Immature natural killer cell (primary cell): ENCODE data around the gene DAB2. TPM values are rescaled to one million over a fixed set of nuclear protein-coding genes. Genes with fewer than 3 reads are reported as not detected.

Experiments used
- DNase-seq, 3 donors: peaks; one replicate each; pipeline ENCODE4 v3.0.0; 2022; ENCODE audit warnings: mixed read lengths in 1 of 3
- H3K27ac Mint-ChIP-seq, 6 donors: one replicate each; pipeline ENCODE4 v1.8.0; 2020; ENCODE audit warnings: mixed read lengths in 6 of 6, mild to moderate bottlenecking in 5 of 6, inconsistent platforms in 4 of 6, moderate library complexity in 3 of 6
- H3K27me3 Mint-ChIP-seq, 3 donors: one replicate each; pipeline ENCODE4 v1.8.0; 2020 to 2021; ENCODE audit warnings: low read depth in 3 of 3, mild to moderate bottlenecking in 3 of 3, mixed read lengths in 3 of 3, moderate library complexity in 3 of 3, inconsistent platforms in 1 of 3
- H3K36me3 Mint-ChIP-seq, 3 donors: one replicate each; pipeline ENCODE4 v1.8.0; 2020; ENCODE audit warnings: mixed read lengths in 3 of 3, inconsistent platforms in 2 of 3, mild to moderate bottlenecking in 2 of 3
- H3K4me1 Mint-ChIP-seq, 2 donors: one replicate each; pipeline ENCODE4 v1.8.0; 2020; ENCODE audit warnings: inconsistent platforms in 2 of 2, mild to moderate bottlenecking in 2 of 2, mixed read lengths in 2 of 2, moderate library complexity in 1 of 2
- H3K4me3 Mint-ChIP-seq, 5 donors: one replicate each; pipeline ENCODE4 v1.8.0; 2020; ENCODE audit warnings: mild to moderate bottlenecking in 5 of 5, mixed read lengths in 5 of 5, inconsistent platforms in 3 of 5, moderate library complexity in 3 of 5
- H3K9me3 Mint-ChIP-seq, 6 donors: one replicate each; pipeline ENCODE4 v1.8.0; 2020; ENCODE audit warnings: mild to moderate bottlenecking in 6 of 6, mixed read lengths in 6 of 6, inconsistent platforms in 4 of 6, moderate library complexity in 3 of 6
- polyA plus RNA-seq, 3 donors: library from polyadenylated mRNA; unstranded; fragments of 300-500 nt; fragmentation: Illumina TruSeq; gene quantifications; one replicate each; pipeline ENCODE4 v1.2.3, GENCODE V29; 2021

Gene DAB2
- polyA plus RNA-seq, 3 donors from 2014 or later = 17.3 to 45.0 (median 20.0) TPM

- peak overlapping the region in 1 of 5 donors; percentile 21 for H3K4me3 Mint-ChIP-seq
- no peaks in the 10 kb centered on the region for H3K9me3 Mint-ChIP-seq
- H3K27me3 Mint-ChIP-seq = peaks cover 2 to 5% (median 3%) of the 10 kb centered on the region in 3 donors
- DNase-seq = no peak
- peaks cover 48 to 49% of the 10 kb centered on the region in 2 donors for H3K4me1 Mint-ChIP-seq
- peak overlapping the region in 3 of 6 donors; percentile 25 to 86 (median 29) for H3K27ac Mint-ChIP-seq
- peaks cover 0 to 4% (median 3%) of the 10 kb centered on the region in 3 donors for H3K36me3 Mint-ChIP-seq
Observed at GRCh38 chr5:39459907-39460306, 35.1 kb upstream of the DAB2 start.

- no peak for DNase-seq
- Mint-ChIP-seq H3K27ac (peak overlapping the region in 1 of 6 donors; percentile 3), H3K9me3 (no peaks in the 10 kb centered on the region), H3K36me3 (peaks cover 0 to 4% (median 3%) of the 10 kb centered on the region in 3 donors), H3K4me3 (no peak overlapping the region), H3K27me3 (peaks cover 0 to 6% (median 4%) of the 10 kb centered on the region in 3 donors), H3K4me1 (peaks cover 44 to 48% of the 10 kb centered on the region in 2 donors)
Observed at GRCh38 chr5:39459071-39459470, 34.3 kb upstream of the DAB2 start.

- Mint-ChIP-seq H3K27ac (no peak overlapping the region), H3K4me3 (no peak overlapping the region), H3K27me3 (peaks cover 0 to 6% (median 4%) of the 10 kb centered on the region in 3 donors), H3K4me1 (peaks cover 17 to 19% of the 10 kb centered on the region in 2 donors), H3K36me3 (peaks cover 0 to 4% (median 3%) of the 10 kb centered on the region in 3 donors), H3K9me3 (no peaks in the 10 kb centered on the region)
- no peak for DNase-seq
Observed at GRCh38 chr5:39455645-39456044, 30.9 kb upstream of the DAB2 start.

- H3K4me3 Mint-ChIP-seq = no peak overlapping the region
- no peak overlapping the region for H3K27ac Mint-ChIP-seq
- H3K36me3 Mint-ChIP-seq = peaks cover 0 to 4% (median 3%) of the 10 kb centered on the region in 3 donors
- H3K9me3 Mint-ChIP-seq = no peaks in the 10 kb centered on the region
- DNase-seq = no peak
- H3K27me3 Mint-ChIP-seq = peaks cover 2 to 6% (median 4%) of the 10 kb centered on the region in 3 donors
- H3K4me1 Mint-ChIP-seq = peaks cover 3% of the 10 kb centered on the region in 2 donors
Observed at GRCh38 chr5:39453606-39454005, 28.8 kb upstream of the DAB2 start.

GRCh38 chr5:39452846-39453245, 28.1 kb upstream of the DAB2 start:
- peaks cover 2 to 6% (median 4%) of the 10 kb centered on the region in 3 donors for H3K27me3 Mint-ChIP-seq
- no peaks in the 10 kb centered on the region for H3K36me3 Mint-ChIP-seq
- DNase-seq = no peak
- no peak overlapping the region for H3K27ac Mint-ChIP-seq
- no peaks in the 10 kb centered on the region for H3K9me3 Mint-ChIP-seq
- H3K4me1 Mint-ChIP-seq = no peaks in the 10 kb centered on the region
- no peak overlapping the region for H3K4me3 Mint-ChIP-seq

GRCh38 chr5:39451276-39451941, 26.6 kb upstream of the DAB2 start:
- Mint-ChIP-seq H3K9me3 (no peaks in the 10 kb centered on the region), H3K27ac (no peak overlapping the region), H3K4me1 (no peaks in the 10 kb centered on the region), H3K4me3 (no peak overlapping the region), H3K36me3 (no peaks in the 10 kb centered on the region), H3K27me3 (peaks cover 2 to 3% (median 2%) of the 10 kb centered on the region in 3 donors)
- DNase-seq = no peak

- Mint-ChIP-seq H3K27me3 (peaks cover 0 to 4% (median 2%) of the 10 kb centered on the region in 3 donors), H3K4me3 (no peak overlapping the region), H3K9me3 (no peaks in the 10 kb centered on the region), H3K4me1 (no peaks in the 10 kb centered on the region), H3K36me3 (no peaks in the 10 kb centered on the region), H3K27ac (no peak overlapping the region)
- DNase-seq = no peak
Observed at GRCh38 chr5:39450487-39450886, 25.7 kb upstream of the DAB2 start.

- Mint-ChIP-seq H3K27ac (no peak overlapping the region), H3K4me1 (no peaks in the 10 kb centered on the region), H3K9me3 (no peaks in the 10 kb centered on the region), H3K27me3 (peaks cover 0 to 2% (median 2%) of the 10 kb centered on the region in 3 donors), H3K36me3 (no peaks in the 10 kb centered on the region), H3K4me3 (no peak overlapping the region)
- DNase-seq = no peak
Observed at GRCh38 chr5:39449591-39449990, 24.8 kb upstream of the DAB2 start.

- H3K27ac Mint-ChIP-seq = no peak overlapping the region
- H3K4me1 Mint-ChIP-seq = no peaks in the 10 kb centered on the region
- no peak overlapping the region for H3K4me3 Mint-ChIP-seq
- H3K27me3 Mint-ChIP-seq = peaks cover 0 to 2% (median 2%) of the 10 kb centered on the region in 3 donors
- no peak for DNase-seq
- no peaks in the 10 kb centered on the region for H3K9me3 Mint-ChIP-seq
- no peaks in the 10 kb centered on the region for H3K36me3 Mint-ChIP-seq
Observed at GRCh38 chr5:39448506-39449128, 23.8 kb upstream of the DAB2 start.

GRCh38 chr5:39447968-39448367, 23.2 kb upstream of the DAB2 start:
- no peak for DNase-seq
- Mint-ChIP-seq H3K27me3 (peaks cover 0 to 2% (median 2%) of the 10 kb centered on the region in 3 donors), H3K4me3 (no peak overlapping the region), H3K27ac (no peak overlapping the region), H3K36me3 (no peaks in the 10 kb centered on the region), H3K4me1 (no peaks in the 10 kb centered on the region), H3K9me3 (no peaks in the 10 kb centered on the region)

GRCh38 chr5:39447059-39447458, 22.3 kb upstream of the DAB2 start:
- no peaks in the 10 kb centered on the region for H3K4me1 Mint-ChIP-seq
- H3K9me3 Mint-ChIP-seq = no peaks in the 10 kb centered on the region
- DNase-seq = no peak
- no peaks in the 10 kb centered on the region for H3K36me3 Mint-ChIP-seq
- H3K4me3 Mint-ChIP-seq = no peak overlapping the region
- no peak overlapping the region for H3K27ac Mint-ChIP-seq
- peaks cover 0 to 4% (median 2%) of the 10 kb centered on the region in 3 donors for H3K27me3 Mint-ChIP-seq

GRCh38 chr5:39446231-39446630, 21.5 kb upstream of the DAB2 start:
- no peaks in the 10 kb centered on the region for H3K36me3 Mint-ChIP-seq
- H3K27ac Mint-ChIP-seq = no peak overlapping the region
- no peaks in the 10 kb centered on the region for H3K9me3 Mint-ChIP-seq
- peaks cover 0 to 4% (median 2%) of the 10 kb centered on the region in 3 donors for H3K27me3 Mint-ChIP-seq
- no peak overlapping the region for H3K4me3 Mint-ChIP-seq
- no peak for DNase-seq
- no peaks in the 10 kb centered on the region for H3K4me1 Mint-ChIP-seq

- no peak overlapping the region for H3K4me3 Mint-ChIP-seq
- peaks cover 0 to 4% (median 2%) of the 10 kb centered on the region in 3 donors for H3K27me3 Mint-ChIP-seq
- peaks cover 0 to under 1% of the 10 kb centered on the region in 2 donors for H3K4me1 Mint-ChIP-seq
- no peaks in the 10 kb centered on the region for H3K9me3 Mint-ChIP-seq
- no peak for DNase-seq
- no peaks in the 10 kb centered on the region for H3K36me3 Mint-ChIP-seq
- no peak overlapping the region for H3K27ac Mint-ChIP-seq
Observed at GRCh38 chr5:39443911-39444310, 19.1 kb upstream of the DAB2 start.

- Mint-ChIP-seq H3K27me3 (peaks cover 0 to 4% (median 0%) of the 10 kb centered on the region in 3 donors), H3K36me3 (no peaks in the 10 kb centered on the region), H3K9me3 (no peaks in the 10 kb centered on the region), H3K4me1 (peaks cover 4 to 10% of the 10 kb centered on the region in 2 donors), H3K27ac (no peak overlapping the region), H3K4me3 (no peak overlapping the region)
- DNase-seq = no peak
Observed at GRCh38 chr5:39442991-39443390, 18.2 kb upstream of the DAB2 start.
